ENCODE data around the gene ZC3H4.
"Not testable (repeated sequence)": the region's sequence is repeated elsewhere in the genome, so short reads cannot be mapped to it uniquely, and the experiment has no call there.

Gene ZC3H4

GRCh38 chr19:47144630-47145029, 31.1 kb upstream of the ZC3H4 start:
- TF ChIP-seq CTCF (IDR thresholded peaks at IDR 0.05; ENCODE audit: insufficient read depth, low read depth, low read length, missing control alignments) = no peak
- no peak overlapping the region for H3K4me3 ChIP-seq (ENCODE audit: low read depth, low read length)
- no peak for DNase-seq (ENCODE audit: low read depth)

GRCh38 chr19:47143322-47144073, 29.9 kb upstream of the ZC3H4 start:
- no peak for TF ChIP-seq CTCF (IDR thresholded peaks at IDR 0.05; ENCODE audit: insufficient read depth, low read depth, low read length, missing control alignments)

GRCh38 chr19:47142779-47143178, 29.2 kb upstream of the ZC3H4 start:
- TF ChIP-seq CTCF (IDR thresholded peaks at IDR 0.05; ENCODE audit: insufficient read depth, low read depth, low read length, missing control alignments) = no peak
- no peak overlapping the region for H3K4me3 ChIP-seq (ENCODE audit: low read depth, low read length)
- DNase-seq (ENCODE audit: low read depth) = no peak

More at GRCh38 chr19:47143322-47144073, 29.9 kb upstream of the ZC3H4 start:
- DNase-seq (ENCODE audit: low read depth) = no peak
- H3K4me3 ChIP-seq (ENCODE audit: low read depth, low read length) = no peak overlapping the region

- TF ChIP-seq CTCF (IDR thresholded peaks at IDR 0.05; ENCODE audit: insufficient read depth, low read depth, low read length, missing control alignments) = no peak
- H3K4me3 ChIP-seq (ENCODE audit: low read depth, low read length) = no peak overlapping the region
- DNase-seq (ENCODE audit: low read depth) = no peak
These were observed 28.1 kb upstream of the ZC3H4 start for GRCh38 chr19:47141695-47142094.

- H3K4me3 ChIP-seq (ENCODE audit: low read depth, low read length); DNase-seq (ENCODE audit: low read depth): not testable (repeated sequence)
These were observed 27.7 kb upstream of the ZC3H4 start for GRCh38 chr19:47141252-47141651.

GRCh38 chr19:47135156-47135555, 21.6 kb upstream of the ZC3H4 start:
- DNase-seq (ENCODE audit: low read depth) = no peak
- no peak for TF ChIP-seq CTCF (IDR thresholded peaks at IDR 0.05; ENCODE audit: insufficient read depth, low read depth, low read length, missing control alignments)
- H3K4me3 ChIP-seq (ENCODE audit: low read depth, low read length) = no peak overlapping the region

- no peak overlapping the region for H3K4me3 ChIP-seq (ENCODE audit: low read depth, low read length)
- no peak for DNase-seq (ENCODE audit: low read depth)
- TF ChIP-seq CTCF (IDR thresholded peaks at IDR 0.05; ENCODE audit: insufficient read depth, low read depth, low read length, missing control alignments) = no peak
These were observed 21.0 kb upstream of the ZC3H4 start for GRCh38 chr19:47134545-47134944.

Data from GM12865 (cell line).